HT1080 (cell line): ENCODE measurements around the gene PPM1A. TPM values are rescaled to one million over a fixed set of nuclear protein-coding genes. Genes with fewer than 3 reads are reported as not detected.
A peak's percentile ranks its signal among the peaks of the same experiment; 100 is the strongest.
"Not testable (repeated sequence)": the region's sequence is repeated elsewhere in the genome, so short reads cannot be mapped to it uniquely, and the experiment has no call there.

Source experiments
- DNase-seq: peaks from one replicate; pipeline ENCODE4 v3.0.0-alpha.2; 2015; ENCODE audit warnings: low read depth
- total RNA-seq: library from RNA; depleted of rRNA; stranded (reverse); fragments of >200 nt; shearing (Covaris generic); gene quantifications from 2 replicates; pipeline ENCODE4 v1.2.3, GENCODE V29; 2014

PPM1A gene
- total RNA-seq, 1 experiment from 2014 or later, result 14.2 TPM

GRCh38 chr14:60315196-60315990 lies 66.4 kb downstream of the PPM1A start:
- DNase-seq, result no peak

- DNase-seq, result no peak
These were observed 68.6 kb downstream of the PPM1A start for GRCh38 chr14:60317609-60318008.

- not testable (repeated sequence) for DNase-seq
These were observed 71.8 kb downstream of the PPM1A start for GRCh38 chr14:60320860-60321259.

GRCh38 chr14:60323199-60323896 lies 74.3 kb downstream of the PPM1A start:
- DNase-seq, result no peak

GRCh38 chr14:60324837-60325236 lies 75.8 kb downstream of the PPM1A start:
- no peak for DNase-seq

GRCh38 chr14:60326274-60326673 lies 77.3 kb downstream of the PPM1A start:
- no peak for DNase-seq

GRCh38 chr14:60327447-60328331 lies 78.7 kb downstream of the PPM1A start:
- no peak for DNase-seq

- DNase-seq, result no peak
These were observed 79.6 kb downstream of the PPM1A start for GRCh38 chr14:60328583-60328982.

- DNase-seq, result no peak
These were observed 80.3 kb downstream of the PPM1A start for GRCh38 chr14:60329274-60329673.

GRCh38 chr14:60331201-60332045 lies 82.4 kb downstream of the PPM1A start:
- peak; percentile 47 for DNase-seq

- no peak for DNase-seq
These were observed 83.0 kb downstream of the PPM1A start for GRCh38 chr14:60332046-60332399.

- DNase-seq, result no peak
These were observed 83.8 kb downstream of the PPM1A start for GRCh38 chr14:60332869-60333268.

- DNase-seq, result peak; percentile 14
These were observed 90.5 kb downstream of the PPM1A start for GRCh38 chr14:60339571-60339970.

GRCh38 chr14:60343571-60344071 lies 94.6 kb downstream of the PPM1A start:
- DNase-seq, result no peak

- no peak for DNase-seq
These were observed 95.7 kb downstream of the PPM1A start for GRCh38 chr14:60344751-60345150.

GRCh38 chr14:60346706-60347105 lies 97.7 kb downstream of the PPM1A start:
- peak; percentile 38 for DNase-seq

GRCh38 chr14:60348211-60348610 lies 99.2 kb downstream of the PPM1A start:
- no peak for DNase-seq
